ENCODE measurements around the gene MAB21L3.
"Not testable (repeated sequence)": the region's sequence is repeated elsewhere in the genome, so short reads cannot be mapped to it uniquely, and the experiment has no call there.

The MAB21L3 gene

DNA sequence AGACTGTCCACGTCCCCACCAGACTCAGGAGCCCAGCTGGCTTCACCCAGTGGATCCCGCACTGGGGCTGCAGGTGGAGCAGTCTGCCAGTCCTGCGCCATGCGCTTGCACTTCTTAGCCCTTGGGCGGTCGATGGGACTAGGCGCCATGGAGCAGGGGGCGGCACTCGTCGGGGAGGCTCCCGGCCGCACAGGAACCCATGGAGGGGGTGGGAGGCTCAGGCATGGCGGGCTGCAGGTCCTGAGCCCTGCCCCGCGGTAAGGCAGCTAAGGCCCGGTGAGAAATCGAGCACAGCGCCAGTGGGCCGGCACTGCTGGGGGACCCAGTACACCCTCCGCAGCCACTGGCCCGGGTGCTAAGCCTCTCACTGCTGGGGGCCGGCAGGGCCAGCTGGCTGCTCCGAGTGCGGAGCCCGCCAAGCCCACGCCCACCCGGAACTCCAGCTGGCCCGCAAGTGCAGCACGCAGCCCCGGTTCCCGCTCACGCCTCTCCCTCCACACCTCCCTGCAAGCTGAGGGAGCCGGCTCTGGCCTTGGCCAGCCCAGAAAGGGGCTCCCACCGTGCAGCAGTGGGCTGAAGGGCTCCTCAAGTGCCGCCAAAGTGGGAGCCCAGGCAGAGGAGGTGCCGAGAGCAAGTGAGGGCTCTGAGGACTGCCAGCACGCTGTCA is 35.4 kb downstream of the MAB21L3 start:
- H2BK120ac ChIP-seq (ENCODE audit: low read depth, low read length) = not testable (repeated sequence)
- 94% methylated on average over 37 of the region's 37 CpGs for WGBS

DNA sequence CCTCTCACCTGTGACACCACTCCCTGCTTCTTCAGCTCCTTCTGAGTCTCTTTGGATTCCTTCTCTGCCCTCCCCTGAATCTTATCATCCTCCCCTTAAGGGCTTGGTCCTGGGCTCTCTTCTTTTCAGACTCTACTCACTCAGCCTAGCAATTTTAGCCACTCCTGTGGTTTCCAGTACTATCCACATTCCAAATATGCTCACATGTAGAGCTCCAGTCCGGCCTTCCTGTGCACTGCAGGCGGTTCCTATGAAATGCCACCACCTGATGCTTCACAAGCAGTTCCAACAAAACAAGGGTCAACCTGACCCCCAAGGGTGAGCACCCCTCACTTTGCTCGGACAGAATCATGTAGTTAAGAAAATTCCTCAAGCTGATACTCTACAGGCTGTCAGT is 35.9 kb downstream of the MAB21L3 start:
- Histone ChIP-seq H3K9ac (ENCODE audit: low read length) (no peak overlapping the region), H2BK5ac (ENCODE audit: low read depth, low read length, poor library complexity, severe bottlenecking) (no peak overlapping the region), H3K23ac (ENCODE audit: low read length in 2 of 2) (no peak overlapping the region), H3K27me3 (ENCODE audit: control insufficient read depth in 1 of 2, insufficient read depth in 1 of 2, low read length in 2 of 2) (no peaks in the 10 kb centered on the region), H2AK5ac (ENCODE audit: low read length, severe bottlenecking) (no peak overlapping the region), H3K4me2 (ENCODE audit: low read length, poor library complexity, severe bottlenecking) (no peak overlapping the region), H2BK120ac (ENCODE audit: low read depth, low read length) (no peak overlapping the region), H3K36me3 (ENCODE audit: control insufficient read depth in 1 of 2, insufficient read depth in 2 of 2, low read depth in 1 of 2, low read length in 2 of 2) (no peaks in the 10 kb centered on the region), H2BK12ac (ENCODE audit: low read length in 2 of 2) (no peak overlapping the region), H3K9me3 (ENCODE audit: control insufficient read depth, low read length) (peaks cover 21% of the 10 kb centered on the region), H4K8ac (ENCODE audit: low read length) (no peak overlapping the region), H3K18ac (ENCODE audit: low read depth in 1 of 2, low read length in 2 of 2) (no peak overlapping the region), H2AFZ (ENCODE audit: low read depth, low read length) (no peak overlapping the region), H3K14ac (ENCODE audit: low read length in 2 of 2) (no peak overlapping the region), H3K4me1 (ENCODE audit: control insufficient read depth, insufficient read depth, low read depth, low read length) (peaks cover 4% of the 10 kb centered on the region), H3K4ac (ENCODE audit: low read depth in 1 of 2, low read length in 2 of 2) (no peak overlapping the region), H3K4me3 (ENCODE audit: insufficient read depth in 1 of 2, low read depth in 1 of 2, low read length in 2 of 2) (no peak overlapping the region), H4K91ac (ENCODE audit: low read length) (no peak overlapping the region), H2BK15ac (ENCODE audit: low read depth, poor library complexity, severe bottlenecking) (no peak overlapping the region), H3K79me1 (replicated peaks; ENCODE audit: low read length, poor library complexity, severe bottlenecking) (no peaks in the 10 kb centered on the region), H3K27ac (ENCODE audit: low read length, poor library complexity, severe bottlenecking) (no peak overlapping the region)
- WGBS = 82% methylated on average over 3 of the region's 3 CpGs
- DNase-seq = no peak

More for the DNA sequence above, 35.4 kb downstream of the MAB21L3 start:
- H3K18ac ChIP-seq (ENCODE audit: low read depth in 1 of 2, low read length in 2 of 2); DNase-seq; H3K9ac ChIP-seq (ENCODE audit: low read length); H4K8ac ChIP-seq (ENCODE audit: low read length); H3K36me3 ChIP-seq (ENCODE audit: control insufficient read depth in 1 of 2, insufficient read depth in 2 of 2, low read depth in 1 of 2, low read length in 2 of 2); H3K27me3 ChIP-seq (ENCODE audit: control insufficient read depth in 1 of 2, insufficient read depth in 1 of 2, low read length in 2 of 2); H3K27ac ChIP-seq (ENCODE audit: low read length, poor library complexity, severe bottlenecking); H3K79me1 ChIP-seq (replicated peaks; ENCODE audit: low read length, poor library complexity, severe bottlenecking); H3K4ac ChIP-seq (ENCODE audit: low read depth in 1 of 2, low read length in 2 of 2); H2BK15ac ChIP-seq (ENCODE audit: low read depth, poor library complexity, severe bottlenecking); H3K23ac ChIP-seq (ENCODE audit: low read length in 2 of 2); H2BK5ac ChIP-seq (ENCODE audit: low read depth, low read length, poor library complexity, severe bottlenecking); H4K91ac ChIP-seq (ENCODE audit: low read length); H3K4me3 ChIP-seq (ENCODE audit: insufficient read depth in 1 of 2, low read depth in 1 of 2, low read length in 2 of 2); H2BK12ac ChIP-seq (ENCODE audit: low read length in 2 of 2); H2AFZ ChIP-seq (ENCODE audit: low read depth, low read length); H3K4me2 ChIP-seq (ENCODE audit: low read length, poor library complexity, severe bottlenecking); H2AK5ac ChIP-seq (ENCODE audit: low read length, severe bottlenecking); H3K14ac ChIP-seq (ENCODE audit: low read length in 2 of 2); H3K4me1 ChIP-seq (ENCODE audit: control insufficient read depth, insufficient read depth, low read depth, low read length): not testable (repeated sequence)
- peaks cover 21% of the 10 kb centered on the region for H3K9me3 ChIP-seq (ENCODE audit: control insufficient read depth, low read length)

DNA sequence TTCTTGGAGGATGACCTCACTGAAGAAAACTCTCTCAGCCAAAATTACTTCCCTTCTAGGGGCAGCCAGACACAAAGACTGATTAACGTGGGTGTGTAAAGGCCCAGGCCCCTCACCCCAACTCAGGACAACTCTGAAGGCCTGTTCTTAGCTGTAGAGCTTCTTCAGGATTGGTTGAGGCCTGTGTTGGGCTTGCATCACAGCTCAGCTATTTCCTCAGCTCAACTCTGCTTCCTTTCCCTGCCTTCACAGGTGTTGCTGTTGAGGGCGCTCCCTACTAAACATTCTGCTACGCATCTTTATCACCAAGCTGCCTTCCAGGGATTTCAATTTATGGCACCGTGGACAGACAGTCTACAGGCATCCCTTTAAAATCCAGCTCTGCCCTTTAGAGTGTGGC is 36.8 kb downstream of the MAB21L3 start:
- peaks cover 21% of the 10 kb centered on the region for H3K9me3 ChIP-seq (ENCODE audit: control insufficient read depth, low read length)
- WGBS = 60% methylated on average over 4 of the region's 4 CpGs
- H3K27me3 ChIP-seq (ENCODE audit: control insufficient read depth in 1 of 2, insufficient read depth in 1 of 2, low read length in 2 of 2) = no peaks in the 10 kb centered on the region

DNA sequence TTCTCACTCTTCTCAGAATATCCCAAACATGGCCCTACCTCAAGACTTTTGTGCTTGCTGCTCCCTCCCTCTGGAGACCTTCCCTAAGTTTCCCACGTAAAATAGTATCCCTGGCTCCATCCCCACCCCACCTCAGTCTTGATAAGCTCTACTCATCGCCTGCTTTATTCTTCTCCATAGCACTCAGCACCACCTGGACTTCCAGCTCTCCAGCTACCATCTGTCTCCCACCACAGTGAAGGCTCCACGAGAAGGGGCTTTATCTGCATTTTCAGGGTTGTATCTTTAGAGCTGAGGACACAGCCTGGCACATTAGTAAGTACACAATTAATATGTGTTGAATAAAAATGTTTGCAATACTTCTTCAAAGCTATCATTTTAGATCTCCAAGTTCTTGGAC is 37.8 kb downstream of the MAB21L3 start:
- Histone ChIP-seq H3K18ac (ENCODE audit: low read depth in 1 of 2, low read length in 2 of 2) (no peak overlapping the region), H3K36me3 (ENCODE audit: control insufficient read depth in 1 of 2, insufficient read depth in 2 of 2, low read depth in 1 of 2, low read length in 2 of 2) (no peaks in the 10 kb centered on the region), H3K4me3 (ENCODE audit: insufficient read depth in 1 of 2, low read depth in 1 of 2, low read length in 2 of 2) (no peak overlapping the region), H2BK12ac (ENCODE audit: low read length in 2 of 2) (no peak overlapping the region), H2AFZ (ENCODE audit: low read depth, low read length) (no peak overlapping the region), H3K27ac (ENCODE audit: low read length, poor library complexity, severe bottlenecking) (no peak overlapping the region), H4K91ac (ENCODE audit: low read length) (no peak overlapping the region), H4K8ac (ENCODE audit: low read length) (no peak overlapping the region), H2BK120ac (ENCODE audit: low read depth, low read length) (no peak overlapping the region), H3K14ac (ENCODE audit: low read length in 2 of 2) (no peak overlapping the region), H3K79me1 (replicated peaks; ENCODE audit: low read length, poor library complexity, severe bottlenecking) (no peaks in the 10 kb centered on the region), H2BK15ac (ENCODE audit: low read depth, poor library complexity, severe bottlenecking) (no peak overlapping the region), H3K9ac (ENCODE audit: low read length) (no peak overlapping the region), H2BK5ac (ENCODE audit: low read depth, low read length, poor library complexity, severe bottlenecking) (no peak overlapping the region), H3K23ac (ENCODE audit: low read length in 2 of 2) (no peak overlapping the region), H3K4me1 (ENCODE audit: control insufficient read depth, insufficient read depth, low read depth, low read length) (peaks cover 8% of the 10 kb centered on the region), H3K27me3 (ENCODE audit: control insufficient read depth in 1 of 2, insufficient read depth in 1 of 2, low read length in 2 of 2) (no peaks in the 10 kb centered on the region), H3K9me3 (ENCODE audit: control insufficient read depth, low read length) (peaks cover 14% of the 10 kb centered on the region), H3K4ac (ENCODE audit: low read depth in 1 of 2, low read length in 2 of 2) (no peak overlapping the region), H3K4me2 (ENCODE audit: low read length, poor library complexity, severe bottlenecking) (no peak overlapping the region), H2AK5ac (ENCODE audit: low read length, severe bottlenecking) (no peak overlapping the region)
- no peak for DNase-seq
- WGBS = 90% methylated on average over 2 of the region's 3 CpGs

More for the DNA sequence above, 36.8 kb downstream of the MAB21L3 start:
- Histone ChIP-seq H3K79me1 (replicated peaks; ENCODE audit: low read length, poor library complexity, severe bottlenecking) (no peaks in the 10 kb centered on the region), H3K23ac (ENCODE audit: low read length in 2 of 2) (no peak overlapping the region), H4K91ac (ENCODE audit: low read length) (no peak overlapping the region), H2BK5ac (ENCODE audit: low read depth, low read length, poor library complexity, severe bottlenecking) (no peak overlapping the region), H2AFZ (ENCODE audit: low read depth, low read length) (no peak overlapping the region), H2BK15ac (ENCODE audit: low read depth, poor library complexity, severe bottlenecking) (no peak overlapping the region), H3K36me3 (ENCODE audit: control insufficient read depth in 1 of 2, insufficient read depth in 2 of 2, low read depth in 1 of 2, low read length in 2 of 2) (no peaks in the 10 kb centered on the region), H4K8ac (ENCODE audit: low read length) (no peak overlapping the region), H2AK5ac (ENCODE audit: low read length, severe bottlenecking) (no peak overlapping the region), H3K4me3 (ENCODE audit: insufficient read depth in 1 of 2, low read depth in 1 of 2, low read length in 2 of 2) (no peak overlapping the region), H3K14ac (ENCODE audit: low read length in 2 of 2) (no peak overlapping the region), H3K4me2 (ENCODE audit: low read length, poor library complexity, severe bottlenecking) (no peak overlapping the region), H3K4ac (ENCODE audit: low read depth in 1 of 2, low read length in 2 of 2) (no peak overlapping the region), H3K4me1 (ENCODE audit: control insufficient read depth, insufficient read depth, low read depth, low read length) (peaks cover 7% of the 10 kb centered on the region), H2BK12ac (ENCODE audit: low read length in 2 of 2) (no peak overlapping the region), H2BK120ac (ENCODE audit: low read depth, low read length) (no peak overlapping the region), H3K18ac (ENCODE audit: low read depth in 1 of 2, low read length in 2 of 2) (no peak overlapping the region), H3K9ac (ENCODE audit: low read length) (no peak overlapping the region), H3K27ac (ENCODE audit: low read length, poor library complexity, severe bottlenecking) (no peak overlapping the region)
- no peak for DNase-seq
